Smooth muscle cell of the brain vasculature (primary cell): ENCODE results near the gene SYCP3.
"Not testable (repeated sequence)": the region's sequence is repeated elsewhere in the genome, so short reads cannot be mapped to it uniquely, and the experiment has no call there.

ENCODE experiments used
- DNase-seq: peaks from one replicate; pipeline ENCODE4 v3.0.0-alpha.2; 2012; ENCODE audit warnings: low read depth, low spot score

The SYCP3 gene

DNA sequence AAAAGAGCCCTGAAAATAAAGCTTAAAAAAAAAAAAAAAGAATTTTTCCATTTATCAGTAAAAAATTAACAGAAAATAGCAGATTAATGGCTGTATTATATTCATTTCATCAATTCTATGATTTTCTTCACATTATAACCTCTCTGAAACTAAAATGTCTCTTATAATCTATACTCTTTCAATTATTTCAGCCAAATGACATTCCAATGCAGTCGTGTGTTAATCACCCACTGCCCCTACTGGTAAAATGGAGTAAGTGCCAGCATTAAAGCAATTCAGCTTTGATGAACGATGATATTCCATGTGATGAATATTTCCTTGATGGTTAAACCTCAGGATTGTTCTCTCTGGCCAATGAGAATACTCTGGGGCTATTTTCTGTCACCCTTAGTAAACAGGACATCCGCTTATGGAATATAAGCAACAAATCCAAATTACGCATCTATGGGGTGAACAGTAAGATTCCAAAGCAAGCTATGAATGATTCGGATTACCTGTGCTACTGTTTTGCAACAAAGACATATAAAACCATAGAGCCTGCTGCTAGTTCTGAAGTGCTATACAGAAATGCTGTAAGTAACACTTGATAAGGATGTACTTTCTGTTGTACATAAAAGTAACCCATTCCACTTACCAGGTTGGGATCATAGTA lies 20.3 kb upstream of the SYCP3 start:
- no peak for DNase-seq

DNA sequence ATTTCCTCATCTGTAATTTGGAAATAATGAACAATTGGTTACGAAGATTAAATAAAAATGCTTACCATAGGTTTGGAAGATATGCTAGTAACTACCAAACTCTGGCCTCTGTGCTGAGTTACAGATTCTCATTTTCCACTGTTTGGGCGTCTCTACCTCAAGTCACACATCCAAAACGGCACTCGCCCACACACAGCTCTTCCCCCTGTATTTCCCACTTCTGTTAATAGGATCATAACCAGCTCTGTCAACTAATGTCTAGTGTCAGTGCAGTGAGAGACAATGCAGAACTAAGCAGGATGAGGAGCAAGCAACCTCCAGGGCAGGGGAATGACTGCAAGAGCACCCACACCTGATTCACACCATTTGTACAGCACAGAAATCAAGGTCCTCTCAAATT lies 10.9 kb upstream of the SYCP3 start:
- no peak for DNase-seq

DNA sequence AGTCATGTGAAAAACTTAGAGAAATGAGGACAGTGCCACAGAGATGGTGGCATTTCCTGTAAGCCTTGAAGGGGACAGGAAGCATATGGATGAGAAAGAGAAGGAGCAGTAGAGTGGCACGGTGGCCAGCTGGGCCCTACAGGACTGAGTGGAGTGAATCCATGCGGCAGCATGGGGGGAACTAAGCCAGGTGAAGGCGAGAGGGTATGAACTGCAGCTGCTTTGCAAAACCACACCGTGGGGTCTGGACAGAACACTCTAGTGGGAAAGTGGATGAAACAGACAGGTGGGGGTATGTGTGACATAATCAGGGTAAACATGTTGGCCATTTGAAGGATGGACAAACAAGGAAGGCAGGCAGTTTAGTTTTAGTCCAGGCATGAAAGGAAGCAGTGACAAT lies 10.4 kb upstream of the SYCP3 start:
- DNase-seq: no peak

DNA sequence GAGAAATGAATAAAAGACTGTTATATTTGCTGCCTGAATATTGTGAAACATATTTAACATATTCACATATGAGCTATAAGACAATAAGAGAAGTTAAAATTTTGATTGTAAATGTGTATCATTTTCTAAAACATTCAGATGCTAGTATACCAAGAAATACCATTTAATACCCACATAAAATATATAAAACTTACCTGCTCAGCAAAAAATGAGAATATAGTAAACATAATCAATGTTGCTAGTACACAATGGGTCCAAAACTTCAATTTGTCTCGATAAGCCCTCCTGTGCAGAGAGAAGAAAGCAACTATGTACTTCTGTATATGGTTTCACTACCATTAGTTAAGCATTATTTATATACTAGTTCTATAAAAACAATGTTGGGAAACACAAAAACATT lies 9.6 kb upstream of the SYCP3 start:
- no peak for DNase-seq

DNA sequence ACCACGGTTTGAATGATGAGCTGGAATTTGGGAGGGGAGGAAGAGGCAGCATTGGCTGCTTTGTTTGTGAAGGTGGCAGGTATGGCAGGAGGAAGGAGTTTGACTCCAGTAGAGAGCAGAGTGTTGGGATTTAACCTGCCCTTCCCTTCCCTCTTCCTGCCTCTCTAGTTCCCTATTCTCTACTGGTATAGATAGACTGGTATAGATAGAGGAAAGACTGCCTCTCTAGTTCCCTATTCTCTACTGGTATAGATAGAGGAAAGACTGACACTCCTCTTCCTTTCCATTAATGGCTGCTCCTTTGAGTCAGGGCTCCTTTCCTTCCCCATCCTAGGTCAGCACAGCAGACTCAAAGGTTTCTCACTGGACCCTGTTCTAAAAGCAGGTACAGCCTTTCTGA lies 8.4 kb upstream of the SYCP3 start:
- DNase-seq: no peak

DNA sequence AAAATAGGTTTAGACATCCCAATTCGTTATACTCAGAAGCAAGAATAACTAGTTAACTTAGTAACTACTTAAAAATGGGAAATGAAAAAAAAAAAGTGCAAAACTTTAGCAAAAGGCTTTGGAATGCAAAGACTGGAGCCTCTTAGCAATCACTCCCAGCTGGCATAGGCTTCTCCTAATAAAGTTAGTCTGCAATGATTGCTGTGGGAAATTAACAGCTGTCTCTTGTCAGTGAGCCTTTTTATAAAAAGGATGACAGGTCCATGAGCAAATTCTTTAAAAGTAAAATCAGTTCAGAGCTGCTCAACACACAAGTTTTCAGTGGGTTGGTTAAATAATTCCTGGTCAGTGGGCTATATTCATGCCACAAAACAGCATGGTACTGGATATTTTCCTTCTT lies 7.4 kb upstream of the SYCP3 start:
- DNase-seq: no peak

DNA sequence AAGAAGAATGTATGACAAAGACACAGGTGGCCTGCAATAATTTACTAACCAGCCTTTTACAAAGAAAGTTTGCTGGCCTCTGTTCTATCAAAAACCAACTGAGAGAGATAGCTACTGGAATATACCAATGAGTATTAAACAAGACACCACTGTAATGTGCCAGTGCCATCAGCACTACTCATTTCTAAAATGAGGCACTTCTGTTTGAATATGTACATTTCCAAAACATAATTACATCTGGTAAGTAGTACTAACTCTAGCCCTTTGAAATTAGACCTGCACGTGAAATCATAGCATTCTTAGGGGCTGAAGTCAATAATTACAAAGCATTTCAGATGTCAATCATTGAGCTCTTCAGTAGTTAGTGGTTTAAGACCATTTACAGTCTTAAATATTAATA lies 6.9 kb upstream of the SYCP3 start:
- no peak for DNase-seq

DNA sequence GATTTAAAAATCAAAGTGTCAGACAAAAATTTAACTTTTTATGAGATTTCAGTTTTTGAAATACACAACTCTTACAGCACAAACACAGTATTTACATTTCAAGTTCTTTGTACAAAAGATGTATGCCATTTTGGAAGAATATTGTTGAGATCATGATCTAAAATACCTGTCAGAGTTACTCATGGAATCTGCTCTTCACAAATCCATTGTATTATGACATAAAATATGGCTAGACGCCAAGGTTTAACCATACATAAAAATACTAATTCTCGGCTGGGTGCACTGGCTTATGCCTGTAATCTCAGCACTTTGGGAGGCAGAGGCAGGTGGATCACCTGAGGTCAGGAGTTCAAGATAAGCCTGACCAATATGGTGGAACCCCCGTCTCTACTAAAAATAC lies 6.2 kb upstream of the SYCP3 start:
- no peak for DNase-seq

DNA sequence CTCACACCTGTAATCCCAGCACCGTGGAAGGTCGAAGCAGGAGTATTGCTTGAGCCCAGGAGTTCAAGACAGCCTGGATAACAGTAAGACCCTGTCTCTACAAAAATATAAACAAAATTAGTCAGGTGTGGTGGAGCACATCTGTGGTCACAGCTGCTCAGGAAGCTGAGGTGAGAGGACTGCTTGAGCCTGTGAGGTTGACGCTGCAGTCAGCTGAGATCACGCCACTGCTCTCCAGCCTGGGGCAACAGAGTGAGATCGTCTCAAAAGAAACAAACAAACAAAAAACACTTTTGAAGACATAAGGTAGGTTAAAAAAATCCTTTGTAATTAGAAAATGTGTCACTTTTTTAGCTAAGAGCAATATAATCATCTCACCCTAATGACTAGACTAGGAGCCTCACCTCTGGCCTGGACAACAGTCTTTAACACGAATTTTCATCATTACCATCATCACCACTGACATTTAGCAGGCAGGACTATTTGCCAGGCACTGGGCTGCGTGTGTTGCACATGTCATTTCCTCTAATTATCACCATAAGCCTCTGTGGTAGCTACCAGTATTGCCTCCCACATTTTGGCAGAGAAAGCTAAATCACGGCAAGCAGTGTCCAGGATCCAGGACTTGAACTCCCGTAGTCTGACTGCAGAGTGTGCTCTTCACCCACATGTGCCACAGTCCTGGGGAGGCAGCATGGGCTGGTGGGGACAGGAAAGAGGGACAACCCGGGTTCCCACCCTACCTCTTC lies 4.6 kb upstream of the SYCP3 start:
- no peak for DNase-seq

DNA sequence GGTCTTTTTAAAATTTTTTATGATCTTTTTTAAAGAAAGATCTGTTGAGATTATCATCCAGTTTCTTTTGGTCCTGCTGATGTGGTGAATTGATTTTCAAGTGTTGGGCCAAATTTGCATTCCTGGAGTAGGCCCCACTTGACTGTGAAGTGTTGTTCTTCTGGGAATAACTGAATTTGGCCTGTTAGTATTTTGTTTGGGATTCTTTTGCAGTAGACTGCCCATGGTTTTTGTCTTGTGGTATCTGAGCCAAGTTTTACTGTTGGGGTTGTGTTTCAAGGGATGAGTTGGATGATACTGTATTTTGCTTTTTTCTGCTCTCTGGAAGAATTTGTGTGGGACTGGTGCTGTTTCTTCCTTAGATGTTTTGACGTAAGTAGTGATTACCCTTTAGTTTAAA lies 4.0 kb upstream of the SYCP3 start:
- DNase-seq: no peak

DNA sequence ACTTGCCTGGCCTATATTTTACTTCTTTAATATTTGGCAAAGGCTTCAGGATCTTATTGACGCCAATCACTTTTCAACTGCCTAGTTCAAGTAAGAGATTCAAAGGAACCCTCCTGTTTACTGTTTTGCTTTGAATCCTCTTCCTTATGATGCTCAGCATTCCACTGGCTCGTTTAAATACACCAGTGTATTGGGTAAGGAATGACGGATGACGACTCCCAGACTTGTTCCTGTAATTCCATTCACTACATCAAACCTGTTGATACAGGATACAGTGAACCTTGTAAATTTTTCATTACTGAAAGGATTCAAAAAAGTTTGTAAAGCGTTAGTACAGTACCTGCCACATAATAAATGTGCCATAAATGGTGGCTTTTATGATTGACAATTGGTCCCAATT lies 1.7 kb upstream of the SYCP3 start:
- no peak for DNase-seq

DNA sequence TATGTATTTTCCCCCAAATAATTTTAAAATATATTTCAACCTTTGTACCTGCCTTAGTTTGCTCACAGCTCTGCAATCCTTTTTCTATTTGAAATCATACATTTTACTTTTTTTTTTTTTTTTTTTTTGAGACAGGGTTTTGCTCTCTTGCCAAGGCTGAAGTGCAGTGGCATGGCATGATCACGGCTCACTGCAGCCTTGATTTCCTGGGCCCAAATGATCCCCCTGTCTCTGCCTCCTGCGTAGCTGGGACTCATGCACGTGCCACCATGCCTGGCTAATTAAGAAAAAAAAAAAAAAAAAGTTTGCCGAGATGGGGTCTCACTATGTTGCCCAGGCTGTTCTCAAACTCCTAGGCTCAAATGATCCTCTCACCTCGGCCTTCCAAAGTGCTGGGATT lies 1.3 kb upstream of the SYCP3 start:
- no peak for DNase-seq

DNA sequence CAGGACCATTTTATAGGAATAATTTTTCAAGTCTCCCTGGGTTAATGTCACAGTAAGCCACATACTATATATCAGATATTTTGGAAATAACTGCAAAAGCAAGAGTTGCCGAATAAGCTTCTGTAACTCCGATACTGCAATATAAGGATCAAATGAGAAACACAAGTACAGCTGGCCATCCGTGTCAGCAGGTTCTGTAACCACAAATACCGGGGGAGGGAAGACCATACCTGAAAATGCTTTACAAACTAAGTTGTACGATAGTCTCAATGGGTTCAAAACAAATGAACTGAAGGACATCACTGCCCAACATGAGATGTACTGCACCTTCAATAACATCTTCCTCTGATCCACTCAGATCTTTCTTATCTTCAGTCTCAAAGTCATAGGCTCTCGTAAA lies 1.8 kb downstream of the SYCP3 start:
- DNase-seq: no peak

DNA sequence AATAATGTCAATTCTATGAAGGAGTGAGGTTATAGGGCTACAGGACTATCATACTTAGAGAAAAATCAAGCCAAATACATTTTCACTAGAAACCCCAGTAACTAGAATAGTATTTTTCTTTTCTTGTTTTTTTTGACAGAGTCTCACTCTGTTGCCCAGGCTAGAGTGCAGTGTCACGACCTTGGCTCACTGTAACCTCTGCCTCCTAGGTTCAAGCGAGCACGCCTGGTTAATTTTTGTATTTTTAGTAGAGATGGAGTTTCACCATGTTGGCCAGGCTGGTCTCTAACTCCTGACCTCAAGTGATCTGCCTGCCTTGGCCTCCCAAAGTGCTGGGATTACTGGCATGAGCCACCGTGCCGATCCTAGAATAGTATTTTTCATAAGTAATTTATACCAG lies 4.8 kb downstream of the SYCP3 start:
- DNase-seq: not testable (repeated sequence)

DNA sequence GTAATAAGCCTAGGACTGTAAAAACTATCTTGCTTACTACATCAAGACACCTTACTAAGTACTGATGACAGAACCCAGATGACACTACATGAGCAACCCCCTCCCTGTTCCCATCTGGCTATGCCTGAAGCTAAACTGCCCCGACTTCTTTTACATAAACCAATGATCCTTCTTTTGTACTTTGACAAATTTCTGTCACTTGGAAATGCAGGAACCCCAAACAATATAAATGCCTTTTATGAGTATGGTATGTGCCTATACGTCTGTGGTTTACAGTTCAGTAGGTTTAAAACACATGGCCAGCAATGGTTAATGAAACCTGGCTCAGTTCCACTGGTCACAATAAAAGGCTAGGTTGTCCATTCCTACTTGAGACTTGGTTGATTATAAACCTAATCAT lies 6.1 kb downstream of the SYCP3 start:
- DNase-seq: no peak

DNA sequence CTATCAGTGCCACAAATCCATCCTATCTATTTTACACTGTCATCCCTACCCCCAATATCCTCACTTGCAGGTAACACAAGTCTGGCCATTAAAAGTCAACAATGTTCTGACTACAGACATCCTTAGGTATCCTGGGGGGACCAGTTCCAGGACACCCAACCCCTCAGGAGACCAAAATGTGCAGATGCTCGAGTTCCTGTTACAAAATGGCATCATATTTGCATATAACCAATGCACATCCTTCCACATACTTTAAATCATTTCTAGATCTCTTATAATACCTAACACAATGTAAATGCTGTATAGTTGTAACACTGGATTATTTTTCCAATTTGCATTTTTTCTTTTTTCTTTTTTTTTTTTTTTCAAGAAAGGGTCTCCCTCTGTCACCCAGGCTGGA lies 6.9 kb downstream of the SYCP3 start:
- DNase-seq: no peak

DNA sequence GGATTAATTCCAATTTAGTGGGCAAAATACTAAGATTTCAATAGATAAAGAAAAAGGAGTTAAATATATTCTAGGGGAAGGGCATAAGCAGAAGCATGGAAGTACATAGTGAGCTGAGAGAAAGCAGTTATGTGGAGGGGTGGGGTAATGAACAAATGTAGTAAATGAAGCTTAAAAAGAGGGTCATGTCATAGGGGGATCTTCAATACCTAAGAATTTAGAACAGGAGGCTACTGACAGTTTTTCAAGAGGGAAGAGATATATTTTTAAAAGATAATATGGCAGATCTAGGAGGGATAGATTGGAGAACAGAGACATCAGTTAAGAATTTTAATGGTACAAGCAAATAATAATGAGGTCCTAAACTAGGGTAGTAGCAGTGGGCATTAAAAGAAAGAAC lies 9.4 kb downstream of the SYCP3 start:
- no peak for DNase-seq

DNA sequence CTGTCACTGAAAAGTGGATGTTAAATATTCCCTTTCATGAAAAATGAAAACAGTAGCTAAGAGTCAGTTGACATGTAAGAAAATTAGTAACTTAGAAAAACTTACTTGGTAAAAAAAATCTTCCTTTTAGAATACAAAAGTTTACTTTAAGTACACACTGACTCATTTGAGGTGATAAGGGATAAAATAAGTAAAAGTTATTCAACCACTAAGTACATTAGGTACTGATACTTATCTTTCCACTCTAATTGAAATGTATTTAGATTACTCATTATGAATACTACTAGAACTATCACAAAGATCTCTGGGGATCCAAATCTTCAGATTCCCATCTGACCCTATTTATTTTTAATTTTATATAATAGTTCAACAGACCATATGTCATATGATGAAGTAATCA lies 12.2 kb downstream of the SYCP3 start:
- DNase-seq: no peak

DNA sequence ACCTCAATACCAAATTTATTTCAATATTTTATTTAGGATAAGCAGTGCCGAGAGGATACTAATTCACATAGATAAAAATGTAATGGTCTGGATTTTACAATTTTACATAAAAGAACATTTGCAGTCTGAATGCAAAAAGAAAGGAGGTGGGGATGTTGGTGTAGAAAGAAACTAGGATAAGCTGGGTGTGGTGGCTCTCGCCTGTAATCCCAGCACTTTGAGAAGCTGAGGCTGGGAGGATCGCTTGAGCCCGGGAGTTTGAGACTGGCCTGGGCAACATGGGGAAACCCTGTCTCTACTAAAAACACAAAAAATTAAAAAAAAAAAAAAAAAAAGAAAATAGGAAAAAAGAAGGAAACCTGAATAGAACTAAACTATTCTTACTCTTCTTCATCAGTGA lies 16.9 kb downstream of the SYCP3 start:
- no peak for DNase-seq

DNA sequence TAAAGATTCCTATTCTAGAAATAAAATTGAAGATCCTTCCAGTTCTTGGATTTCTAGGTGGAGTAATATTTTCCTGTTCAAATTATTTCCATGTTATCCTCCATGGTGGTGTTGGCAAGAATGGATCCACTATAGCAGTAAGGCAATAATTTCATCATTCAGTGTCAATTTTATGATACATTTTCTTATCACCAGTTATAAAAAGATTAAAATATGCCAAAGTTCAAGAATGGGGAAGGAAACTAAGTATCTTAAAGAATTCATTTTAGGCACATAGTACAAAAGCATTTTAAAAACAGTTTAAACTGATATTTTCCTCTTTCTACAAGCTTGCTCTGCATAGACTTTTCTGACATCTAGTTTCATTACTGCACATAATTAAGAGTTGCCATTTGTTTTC lies 19.1 kb downstream of the SYCP3 start:
- no peak for DNase-seq

DNA sequence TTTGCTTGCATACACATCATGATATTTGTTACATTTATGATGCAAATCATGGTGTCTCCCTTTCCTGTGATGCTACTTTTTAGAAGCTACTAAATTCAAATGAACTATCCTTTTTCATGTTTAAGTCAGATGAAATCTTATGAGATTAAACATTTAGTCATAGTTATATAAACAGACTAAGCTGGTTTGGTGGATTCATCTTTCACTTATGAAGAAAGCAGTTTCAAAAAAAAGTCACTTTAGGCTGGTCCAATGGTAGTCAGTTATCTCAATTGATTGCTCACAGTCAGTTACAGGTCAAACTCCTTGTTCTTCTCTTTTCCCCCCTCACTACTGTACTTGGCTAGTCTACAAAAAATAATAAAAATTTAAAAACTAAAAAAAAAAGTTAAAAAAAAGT lies 19.7 kb downstream of the SYCP3 start:
- DNase-seq: no peak

DNA sequence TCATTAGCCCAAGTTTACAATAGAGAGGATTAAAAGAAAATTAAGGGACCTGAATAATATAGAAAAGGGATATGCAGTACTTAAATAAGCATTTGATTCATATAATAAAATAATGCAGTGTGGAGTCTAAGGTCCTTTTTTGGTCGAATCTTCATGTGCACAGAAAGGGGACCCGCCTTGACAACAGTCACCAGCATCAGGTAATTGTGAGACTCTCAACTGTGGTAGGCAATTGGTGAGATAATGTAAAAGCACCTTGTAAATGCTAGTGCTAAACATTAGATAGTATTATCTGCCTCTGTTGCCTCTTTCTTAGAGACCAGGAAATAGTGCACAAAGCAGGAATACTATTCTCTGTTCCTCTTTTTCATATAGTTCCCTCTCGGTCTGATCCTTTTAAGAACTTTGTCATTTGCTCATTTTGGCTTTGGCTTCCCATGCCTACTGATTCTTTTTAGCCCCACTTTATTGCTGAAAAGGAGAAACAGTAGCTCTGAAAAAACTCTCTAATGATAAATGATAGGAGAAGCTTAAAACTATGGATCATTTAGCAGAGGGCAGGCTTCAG lies 24.3 kb downstream of the SYCP3 start:
- no peak for DNase-seq

DNA sequence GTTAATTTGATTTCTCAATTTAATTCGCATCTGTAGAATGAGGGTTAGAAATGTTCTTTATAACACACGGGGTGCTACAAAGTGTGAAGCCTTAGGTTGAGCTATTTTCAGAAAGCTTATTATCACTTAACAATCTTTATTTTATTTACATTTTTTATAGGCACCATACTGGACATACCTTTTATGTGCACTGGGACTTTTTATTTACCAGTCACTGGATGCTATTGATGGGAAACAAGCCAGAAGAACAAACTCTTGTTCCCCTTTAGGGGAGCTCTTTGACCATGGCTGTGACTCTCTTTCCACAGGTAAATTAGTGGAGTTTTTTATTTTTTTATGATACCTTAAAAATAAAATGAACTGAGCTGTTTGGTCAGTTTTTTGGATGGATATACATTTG lies 25.3 kb downstream of the SYCP3 start:
- no peak for DNase-seq
